HepG2 (cell line): ENCODE data around the gene ZDHHC13. TPM values are rescaled to one million over a fixed set of nuclear protein-coding genes. Genes with fewer than 3 reads are reported as not detected.

Experiments
- ATAC-seq: fragments of 200-7000 bp; cut with Tn5 transposase; 3 replicates; pipeline ENCODE4 v1.9.1; 2020; ENCODE audit warnings: mild to moderate bottlenecking, moderate library complexity
- BruUV-seq: library from RNA; stranded (reverse); fragments of 400-500 nt; replicated peaks from 2 replicates; lab custom pipeline; 2021; lab: Mats Ljungman, UMichigan
- CTCF ChIA-PET: fragments of 300-600 bp; formaldehyde crosslinking; extraction: SDS; loops from one replicate; lab custom pipeline; 2021; ENCODE audit warnings: low total read pairs, inconsistent platforms, low intra/inter-chr PET ratio; lab: Yijun Ruan, JAX
- POLR2A ChIA-PET: fragments of 350-600 bp; sonication (Branson Sonifier 250); formaldehyde crosslinking; loops from one replicate; lab custom pipeline; 2020; ENCODE audit warnings: antibody characterized with exemption, inconsistent platforms; lab: Yijun Ruan, JAX
- DNase-seq: peaks from one replicate; pipeline ENCODE4 v3.0.0-alpha.2; 2015; ENCODE audit warnings: low spot score
- FAIRE-seq: peaks from 3 replicates; lab custom pipeline; 2011; peaks lifted over from hg19 to GRCh38; lab: Jason Lieb, UNC
- H2AFZ ChIP-seq: one replicate; pipeline ENCODE4 v1.6.1; 2011; ENCODE audit warnings: low read length, inconsistent platforms
- H3K27ac ChIP-seq: fragments of 300-600 bp; 3 replicates; pipeline ENCODE4 v1.8.0; 2011; ENCODE audit warnings: mixed run types, mild to moderate bottlenecking, mixed read lengths, low read length, inconsistent platforms; ENCODE audit not compliant: insufficient read depth; ENCODE audit errors: extremely low read length
- H3K27me3 ChIP-seq, 2 experiments: fragments of 200-600 bp in 1 of 2; 2 replicates in 1 of 2; 3 replicates in 1 of 2; pipeline versions ENCODE4 v1.6.0 to v1.8.0; 2011; ENCODE audit warnings: low read length in 2 of 2, mild to moderate bottlenecking in 2 of 2, moderate library complexity in 2 of 2, inconsistent platforms in 1 of 2; ENCODE audit not compliant: insufficient read depth in 2 of 2, control insufficient read depth in 1 of 2
- H3K36me3 ChIP-seq, 2 experiments: fragments of 200-600 bp in 1 of 2; replicated peaks in 1 of 2; 2 replicates in 1 of 2; 3 replicates in 1 of 2; pipeline versions ENCODE4 v1.5.1 to v1.8.0; 2011; ENCODE audit warnings: low read length in 2 of 2, inconsistent platforms in 1 of 2; ENCODE audit not compliant: insufficient read depth in 2 of 2, control insufficient read depth in 1 of 2
- H3K4me1 ChIP-seq: 2 replicates; pipeline ENCODE4 v1.5.1; 2012; ENCODE audit warnings: low read length, inconsistent platforms; ENCODE audit not compliant: insufficient read depth
- H3K4me2 ChIP-seq: 2 replicates; pipeline ENCODE4 v1.6.0; 2011; ENCODE audit warnings: low read depth, low read length, inconsistent platforms
- H3K4me3 ChIP-seq, 3 experiments: fragments of 200-600 bp in 1 of 3; sonication (generic), shearing (Covaris generic) in 1 of 3; replicated peaks in 1 of 3; 2 replicates each; pipeline ENCODE4 v1.5.1; 2011 to 2016; ENCODE audit warnings: low read length in 3 of 3, inconsistent platforms in 2 of 3, low read depth in 2 of 3, mild to moderate bottlenecking in 2 of 3, control low read depth in 1 of 3, mixed read lengths in 1 of 3; ENCODE audit not compliant: insufficient read depth in 1 of 3
- H3K79me2 ChIP-seq: one replicate; pipeline ENCODE4 v1.6.1; 2011; ENCODE audit warnings: low read length, inconsistent platforms; ENCODE audit not compliant: insufficient read depth
- H3K9ac ChIP-seq: 2 replicates; pipeline ENCODE4 v1.6.0; 2011; ENCODE audit warnings: mild to moderate bottlenecking, low read depth, low read length, inconsistent platforms; ENCODE audit not compliant: insufficient read depth
- H3K9me3 ChIP-seq: 2 replicates; pipeline ENCODE4 v1.5.1; 2012; ENCODE audit warnings: mild to moderate bottlenecking, low read length
- H4K20me1 ChIP-seq: 2 replicates; pipeline ENCODE4 v1.6.0; 2011; ENCODE audit warnings: inconsistent platforms, mild to moderate bottlenecking, low read length, moderate library complexity; ENCODE audit not compliant: insufficient read depth
- SMAD1 ChIP-seq: sonication (generic); formaldehyde crosslinking; IDR thresholded peaks from 2 replicates; pipeline ENCODE4 v1.4.0; 2020; ENCODE audit warnings: missing genetic modification reagents, low read depth, mild to moderate bottlenecking, borderline replicate concordance
- ZFP90 ChIP-seq: sonication (generic); formaldehyde crosslinking; IDR thresholded peaks from 2 replicates; pipeline ENCODE4 v1.8.0; 2022; ENCODE audit warnings: missing genetic modification reagents, mild to moderate bottlenecking, inconsistent platforms, borderline replicate concordance
- ZNF589 ChIP-seq: sonication (generic); formaldehyde crosslinking; conservative IDR thresholded peaks from 2 replicates; pipeline ENCODE4 v1.8.0; 2022; ENCODE audit warnings: mild to moderate bottlenecking, moderate library complexity, missing genetic modification reagents
- ZNF773 ChIP-seq: sonication (generic); formaldehyde crosslinking; IDR thresholded peaks from 2 replicates; pipeline ENCODE4 v1.4.0; 2020; ENCODE audit warnings: missing genetic modification reagents, borderline replicate concordance
- WGBS: methylation state at CpG from one replicate; pipeline ENCODE4 v1.1.6; 2017; ENCODE audit warnings: low lambda C conversion rate; 5-methylcytosine and 5-hydroxymethylcytosine counted together
- in situ Hi-C: cut with HindIII; loops from 2 replicates; pipeline ENCODE4 v1.10.0; 2017; ENCODE audit warnings: low pct_unique_long_range_greater_than_20kb; ENCODE audit not compliant: extremely low pct_ligation_motif_present
- intact Hi-C: fragments of 100-400 bp; cut with micrococcal nuclease; formaldehyde crosslinking; loops from one replicate; pipeline ENCODE4 v1.10.0; 2022; ENCODE audit not compliant: unreplicated experiment
- polyA plus RNA-seq, 8 experiments: library from polyadenylated mRNA; depleted of rRNA in 3 of 8; stranded (reverse) in 7 of 8; unstranded in 1 of 8; fragments of >200 nt; fragmentation: Illumina TruSeq in 4 of 8; extraction: Trizol in 4 of 8; gene quantifications; 2 replicates each; pipeline versions ENCODE4 v1.2.1 to v1.2.3, GENCODE V29; 2011 to 2016; ENCODE audit warnings: low read depth in 4 of 8, missing spikeins in 1 of 8, mixed read lengths in 1 of 8; ENCODE audit not compliant: insufficient read depth in 1 of 8
- total RNA-seq, 5 experiments: library from RNA; depleted of rRNA; stranded (reverse); fragments of >200 nt; fragmentation: Illumina TruSeq; extraction: Trizol; gene quantifications; 2 replicates each; pipeline ENCODE4 v1.2.3, GENCODE V29; 2016; ENCODE audit warnings: low read depth in 1 of 5
- TF ChIP-seq, protein P1 (sequence below): sonication (generic); formaldehyde crosslinking; IDR thresholded peaks from 2 replicates; pipeline ENCODE4 v1.8.0; 2022; ENCODE audit warnings: missing genetic modification reagents, low read depth, mild to moderate bottlenecking, borderline replicate concordance
- TF ChIP-seq, protein P2 (sequence below): IDR thresholded peaks from 2 replicates; pipeline ENCODE4 v1.6.1; 2018; ENCODE audit warnings: missing genetic modification reagents, mild to moderate bottlenecking, missing compliant biosample characterization
- TF ChIP-seq, protein P3 (sequence below): sonication (generic); formaldehyde crosslinking; IDR thresholded peaks from 2 replicates; pipeline ENCODE4 v1.8.0; 2022; ENCODE audit warnings: missing genetic modification reagents, mild to moderate bottlenecking, moderate library complexity, borderline replicate concordance

ZDHHC13 gene
- total and polyA plus RNA-seq, 2 of the 13 experiments (the other 11 are each of a cell fraction or from before 2014, with no cell fraction given) = 10.9 to 11.8 TPM

DNA sequence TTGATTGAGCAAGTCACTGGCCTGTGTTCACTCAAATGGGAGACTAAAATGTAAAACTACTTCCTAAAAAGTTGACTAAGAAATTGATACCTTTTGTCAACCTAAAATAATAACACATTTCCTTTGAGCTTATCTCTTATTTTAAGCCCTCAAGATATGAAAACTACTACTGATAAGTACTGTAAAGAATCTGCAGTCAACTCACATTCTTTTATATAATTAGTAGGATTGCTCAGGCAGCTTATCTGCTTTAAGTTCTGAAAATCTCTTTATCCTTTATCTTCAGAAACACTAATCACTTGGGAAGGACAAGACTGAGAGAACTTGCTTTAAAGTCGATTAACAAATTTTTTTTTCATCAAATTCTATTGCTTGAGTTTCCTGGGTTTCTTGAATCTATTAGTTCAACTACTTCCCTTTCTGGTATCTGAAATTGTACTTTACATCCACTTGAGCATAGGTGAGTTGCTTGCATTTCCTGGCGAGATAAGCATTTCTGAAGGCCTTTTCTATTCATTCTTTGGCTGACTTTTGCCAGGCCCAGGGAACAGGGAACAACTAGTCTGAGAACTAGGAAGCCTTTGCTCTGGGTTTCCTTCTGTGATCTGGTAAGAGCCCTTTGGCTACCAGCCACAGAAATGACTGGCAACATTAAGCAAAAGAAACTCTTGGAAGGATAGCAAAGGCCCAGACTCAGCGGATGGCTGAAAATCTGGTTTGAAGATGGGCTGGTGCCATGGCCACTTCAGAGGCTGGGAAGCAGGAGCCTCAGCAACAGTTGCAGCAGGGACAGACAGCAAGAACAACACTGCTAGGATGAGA, 104.1 kb downstream of the ZDHHC13 start:
- no peaks in the 10 kb centered on the region for H3K79me2 ChIP-seq
- H3K4me1 ChIP-seq = no peaks in the 10 kb centered on the region
- POLR2A ChIA-PET = no interaction called here
- H4K20me1 ChIP-seq = no peaks in the 10 kb centered on the region
- no peak for DNase-seq
- CTCF ChIA-PET = no interaction called here
- intact Hi-C loops (no loop called here), in situ Hi-C loops (no loop called here)
- WGBS = 34% methylated on average over 3 of the region's 3 CpGs
- no TSS peak for BruUV-seq
- TF ChIP-seq, protein P1, sequence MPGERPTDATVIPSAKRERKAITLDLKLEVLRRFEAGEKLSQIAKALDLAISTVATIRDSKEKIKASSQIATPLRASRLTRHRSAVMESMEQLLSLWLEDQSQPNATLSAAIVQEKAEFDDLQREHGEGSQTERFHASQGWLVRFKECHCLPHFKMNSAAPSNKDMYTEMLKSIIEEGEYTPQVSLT (CRISPR knock-in tag) = no peak
- TF ChIP-seq SMAD1 (CRISPR knock-in tag) (no peak), ZNF589 (CRISPR knock-in tag) (no peak), ZNF773 (no peak), ZFP90 (CRISPR knock-in tag) (no peak)
- TF ChIP-seq, protein P2, sequence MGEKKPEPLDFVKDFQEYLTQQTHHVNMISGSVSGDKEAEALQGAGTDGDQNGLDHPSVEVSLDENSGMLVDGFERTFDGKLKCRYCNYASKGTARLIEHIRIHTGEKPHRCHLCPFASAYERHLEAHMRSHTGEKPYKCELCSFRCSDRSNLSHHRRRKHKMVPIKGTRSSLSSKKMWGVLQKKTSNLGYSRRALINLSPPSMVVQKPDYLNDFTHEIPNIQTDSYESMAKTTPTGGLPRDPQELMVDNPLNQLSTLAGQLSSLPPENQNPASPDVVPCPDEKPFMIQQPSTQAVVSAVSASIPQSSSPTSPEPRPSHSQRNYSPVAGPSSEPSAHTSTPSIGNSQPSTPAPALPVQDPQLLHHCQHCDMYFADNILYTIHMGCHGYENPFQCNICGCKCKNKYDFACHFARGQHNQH (CRISPR knock-in tag) = no peak
- TF ChIP-seq, protein P3, sequence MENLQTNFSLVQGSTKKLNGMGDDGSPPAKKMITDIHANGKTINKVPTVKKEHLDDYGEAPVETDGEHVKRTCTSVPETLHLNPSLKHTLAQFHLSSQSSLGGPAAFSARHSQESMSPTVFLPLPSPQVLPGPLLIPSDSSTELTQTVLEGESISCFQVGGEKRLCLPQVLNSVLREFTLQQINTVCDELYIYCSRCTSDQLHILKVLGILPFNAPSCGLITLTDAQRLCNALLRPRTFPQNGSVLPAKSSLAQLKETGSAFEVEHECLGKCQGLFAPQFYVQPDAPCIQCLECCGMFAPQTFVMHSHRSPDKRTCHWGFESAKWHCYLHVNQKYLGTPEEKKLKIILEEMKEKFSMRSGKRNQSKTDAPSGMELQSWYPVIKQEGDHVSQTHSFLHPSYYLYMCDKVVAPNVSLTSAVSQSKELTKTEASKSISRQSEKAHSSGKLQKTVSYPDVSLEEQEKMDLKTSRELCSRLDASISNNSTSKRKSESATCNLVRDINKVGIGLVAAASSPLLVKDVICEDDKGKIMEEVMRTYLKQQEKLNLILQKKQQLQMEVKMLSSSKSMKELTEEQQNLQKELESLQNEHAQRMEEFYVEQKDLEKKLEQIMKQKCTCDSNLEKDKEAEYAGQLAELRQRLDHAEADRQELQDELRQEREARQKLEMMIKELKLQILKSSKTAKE = no peak
- H3K4me3 ChIP-seq = no peak overlapping the region
- H3K27me3 ChIP-seq = 0 out of 5 replicates have a peak, but pooled peaks cover 0 to 4% of the 10 kb centered on the region in 2 experiments
- ATAC-seq = no peak
- H3K4me2 ChIP-seq = no peak overlapping the region
- H3K27ac ChIP-seq = no peak overlapping the region
- FAIRE-seq = no peak
- no peaks in the 10 kb centered on the region for H3K9me3 ChIP-seq
- H2AFZ ChIP-seq = no peak overlapping the region
- no peak overlapping the region for H3K9ac ChIP-seq
- H3K36me3 ChIP-seq = no peaks in the 10 kb centered on the region; a peak in 1 of 5 replicates
